HepG2 (cell line): ENCODE data around the gene TTLL11. TPM values are rescaled to one million over a fixed set of nuclear protein-coding genes. Genes with fewer than 3 reads are reported as not detected.

Experiments used
- ATAC-seq: fragments of 200-7000 bp; cut with Tn5 transposase; 3 replicates; pipeline ENCODE4 v1.9.1; 2020; ENCODE audit warnings: mild to moderate bottlenecking, moderate library complexity
- BruUV-seq: library from RNA; stranded (reverse); fragments of 400-500 nt; replicated peaks from 2 replicates; lab custom pipeline; 2021; lab: Mats Ljungman, UMichigan
- CTCF ChIA-PET: fragments of 300-600 bp; formaldehyde crosslinking; extraction: SDS; loops from one replicate; lab custom pipeline; 2021; ENCODE audit warnings: low total read pairs, inconsistent platforms, low intra/inter-chr PET ratio; lab: Yijun Ruan, JAX
- POLR2A ChIA-PET: fragments of 350-600 bp; sonication (Branson Sonifier 250); formaldehyde crosslinking; loops from one replicate; lab custom pipeline; 2020; ENCODE audit warnings: antibody characterized with exemption, inconsistent platforms; lab: Yijun Ruan, JAX
- DNase-seq: peaks from one replicate; pipeline ENCODE4 v3.0.0-alpha.2; 2015; ENCODE audit warnings: low spot score
- FAIRE-seq: peaks from 3 replicates; lab custom pipeline; 2011; peaks lifted over from hg19 to GRCh38; lab: Jason Lieb, UNC
- H2AFZ ChIP-seq: one replicate; pipeline ENCODE4 v1.6.1; 2011; ENCODE audit warnings: low read length, inconsistent platforms
- H3K27ac ChIP-seq: fragments of 300-600 bp; 3 replicates; pipeline ENCODE4 v1.8.0; 2011; ENCODE audit warnings: mixed run types, mild to moderate bottlenecking, mixed read lengths, low read length, inconsistent platforms; ENCODE audit not compliant: insufficient read depth; ENCODE audit errors: extremely low read length
- H3K27me3 ChIP-seq, 2 experiments: fragments of 200-600 bp in 1 of 2; 2 replicates in 1 of 2; 3 replicates in 1 of 2; pipeline versions ENCODE4 v1.6.0 to v1.8.0; 2011; ENCODE audit warnings: low read length in 2 of 2, mild to moderate bottlenecking in 2 of 2, moderate library complexity in 2 of 2, inconsistent platforms in 1 of 2; ENCODE audit not compliant: insufficient read depth in 2 of 2, control insufficient read depth in 1 of 2
- H3K36me3 ChIP-seq, 2 experiments: fragments of 200-600 bp in 1 of 2; replicated peaks in 1 of 2; 2 replicates in 1 of 2; 3 replicates in 1 of 2; pipeline versions ENCODE4 v1.5.1 to v1.8.0; 2011; ENCODE audit warnings: low read length in 2 of 2, inconsistent platforms in 1 of 2; ENCODE audit not compliant: insufficient read depth in 2 of 2, control insufficient read depth in 1 of 2
- H3K4me1 ChIP-seq: 2 replicates; pipeline ENCODE4 v1.5.1; 2012; ENCODE audit warnings: low read length, inconsistent platforms; ENCODE audit not compliant: insufficient read depth
- H3K4me2 ChIP-seq: 2 replicates; pipeline ENCODE4 v1.6.0; 2011; ENCODE audit warnings: low read depth, low read length, inconsistent platforms
- H3K4me3 ChIP-seq, 3 experiments: fragments of 200-600 bp in 1 of 3; sonication (generic), shearing (Covaris generic) in 1 of 3; replicated peaks in 1 of 3; 2 replicates each; pipeline ENCODE4 v1.5.1; 2011 to 2016; ENCODE audit warnings: low read length in 3 of 3, inconsistent platforms in 2 of 3, low read depth in 2 of 3, mild to moderate bottlenecking in 2 of 3, control low read depth in 1 of 3, mixed read lengths in 1 of 3; ENCODE audit not compliant: insufficient read depth in 1 of 3
- H3K79me2 ChIP-seq: one replicate; pipeline ENCODE4 v1.6.1; 2011; ENCODE audit warnings: low read length, inconsistent platforms; ENCODE audit not compliant: insufficient read depth
- H3K9ac ChIP-seq: 2 replicates; pipeline ENCODE4 v1.6.0; 2011; ENCODE audit warnings: mild to moderate bottlenecking, low read depth, low read length, inconsistent platforms; ENCODE audit not compliant: insufficient read depth
- H3K9me3 ChIP-seq: 2 replicates; pipeline ENCODE4 v1.5.1; 2012; ENCODE audit warnings: mild to moderate bottlenecking, low read length
- H4K20me1 ChIP-seq: 2 replicates; pipeline ENCODE4 v1.6.0; 2011; ENCODE audit warnings: inconsistent platforms, mild to moderate bottlenecking, low read length, moderate library complexity; ENCODE audit not compliant: insufficient read depth
- ATF7-NPFF ChIP-seq: sonication (generic); formaldehyde crosslinking; IDR thresholded peaks from 2 replicates; pipeline ENCODE4 v1.8.1; 2023; ENCODE audit warnings: mild to moderate bottlenecking, low read depth, missing genetic modification reagents, moderate library complexity
- ATM ChIP-seq: fragments of 450-650 bp; IDR thresholded peaks from 2 replicates; pipeline ENCODE4 v1.7.1; 2017; ENCODE audit warnings: mild to moderate bottlenecking, borderline replicate concordance
- FOXO4 ChIP-seq: sonication (generic); formaldehyde crosslinking; conservative IDR thresholded peaks from 2 replicates; pipeline ENCODE4 v1.8.1; 2023; ENCODE audit warnings: missing genetic modification reagents
- GLI4 ChIP-seq: sonication (generic); formaldehyde crosslinking; IDR thresholded peaks from 2 replicates; pipeline ENCODE4 v1.5.1; 2020; ENCODE audit warnings: missing genetic modification reagents, mild to moderate bottlenecking, moderate library complexity, borderline replicate concordance
- HNF1B ChIP-seq: sonication (generic); formaldehyde crosslinking; IDR thresholded peaks from 2 replicates; pipeline ENCODE4 v1.5.1; 2020; ENCODE audit warnings: mild to moderate bottlenecking, moderate library complexity, missing genetic modification reagents
- IKZF1 ChIP-seq: fragments of 450-650 bp; IDR thresholded peaks from 2 replicates; pipeline ENCODE4 v1.7.1; 2016
- NFE2 ChIP-seq: sonication (generic); formaldehyde crosslinking; IDR thresholded peaks from 2 replicates; pipeline ENCODE4 v1.4.0; 2020; ENCODE audit warnings: missing genetic modification reagents
- THAP11 ChIP-seq: IDR thresholded peaks from 2 replicates; pipeline ENCODE4 v1.6.1; 2016; ENCODE audit warnings: missing biosample characterization, missing genetic modification reagents
- THAP8 ChIP-seq: sonication (generic); formaldehyde crosslinking; IDR thresholded peaks from 2 replicates; pipeline ENCODE4 v1.5.1; 2020; ENCODE audit warnings: missing genetic modification reagents, mild to moderate bottlenecking, borderline replicate concordance
- USF2 ChIP-seq, 2 experiments: sonication (generic) in 1 of 2; formaldehyde crosslinking in 1 of 2; IDR thresholded peaks; 2 replicates each; pipeline versions ENCODE4 v1.5.1 to v1.6.1; 2011 to 2020; ENCODE audit warnings: borderline replicate concordance in 1 of 2, low read depth in 1 of 2, low read length in 1 of 2, mild to moderate bottlenecking in 1 of 2, missing genetic modification reagents in 1 of 2, moderate library complexity in 1 of 2
- ZBTB7A ChIP-seq: sonication (generic); formaldehyde crosslinking; IDR thresholded peaks from 2 replicates; pipeline ENCODE4 v1.8.0; 2022; ENCODE audit warnings: mild to moderate bottlenecking, missing genetic modification reagents
- ZNF274 ChIP-seq: sonication (generic); formaldehyde crosslinking; IDR thresholded peaks from 2 replicates; pipeline ENCODE4 v1.5.1; 2020; ENCODE audit warnings: mild to moderate bottlenecking, missing genetic modification reagents
- ZNF564 ChIP-seq: sonication (generic); formaldehyde crosslinking; IDR thresholded peaks from 2 replicates; pipeline ENCODE4 v1.8.1; 2023; ENCODE audit warnings: mild to moderate bottlenecking, missing genetic modification reagents
- ZNF749 ChIP-seq: sonication (generic); formaldehyde crosslinking; IDR thresholded peaks from 2 replicates; pipeline ENCODE4 v1.8.0; 2022; ENCODE audit warnings: mild to moderate bottlenecking, missing genetic modification reagents, moderate library complexity, borderline replicate concordance
- WGBS: methylation state at CpG from one replicate; pipeline ENCODE4 v1.1.6; 2017; ENCODE audit warnings: low lambda C conversion rate; 5-methylcytosine and 5-hydroxymethylcytosine counted together
- in situ Hi-C: cut with HindIII; loops from 2 replicates; pipeline ENCODE4 v1.10.0; 2017; ENCODE audit warnings: low pct_unique_long_range_greater_than_20kb; ENCODE audit not compliant: extremely low pct_ligation_motif_present
- intact Hi-C: fragments of 100-400 bp; cut with micrococcal nuclease; formaldehyde crosslinking; loops from one replicate; pipeline ENCODE4 v1.10.0; 2022; ENCODE audit not compliant: unreplicated experiment
- polyA plus RNA-seq, 8 experiments: library from polyadenylated mRNA; depleted of rRNA in 3 of 8; stranded (reverse) in 7 of 8; unstranded in 1 of 8; fragments of >200 nt; fragmentation: Illumina TruSeq in 4 of 8; extraction: Trizol in 4 of 8; gene quantifications; 2 replicates each; pipeline versions ENCODE4 v1.2.1 to v1.2.3, GENCODE V29; 2011 to 2016; ENCODE audit warnings: low read depth in 4 of 8, missing spikeins in 1 of 8, mixed read lengths in 1 of 8; ENCODE audit not compliant: insufficient read depth in 1 of 8
- total RNA-seq, 5 experiments: library from RNA; depleted of rRNA; stranded (reverse); fragments of >200 nt; fragmentation: Illumina TruSeq; extraction: Trizol; gene quantifications; 2 replicates each; pipeline ENCODE4 v1.2.3, GENCODE V29; 2016; ENCODE audit warnings: low read depth in 1 of 5

Gene TTLL11
- total and polyA plus RNA-seq, 2 of the 13 experiments (the other 11 are each of a cell fraction or from before 2014, with no cell fraction given), result 4.5 to 5.2 TPM

- H3K79me2 ChIP-seq, result no peaks in the 10 kb centered on the region
- no peak for TF ChIP-seq ZNF564 (CRISPR knock-in tag)
- no peak for TF ChIP-seq IKZF1
- no peak for TF ChIP-seq HNF1B (CRISPR knock-in tag)
- TF ChIP-seq ZNF749 (CRISPR knock-in tag), result no peak
- no peak for TF ChIP-seq ATF7-NPFF (CRISPR knock-in tag)
- no peak for TF ChIP-seq ATM
- TF ChIP-seq USF2 (IDR thresholded peaks at IDR 0.05; ENCODE audit: low read depth, low read length), result no peak
- TF ChIP-seq USF2 (CRISPR knock-in tag; IDR thresholded peaks at IDR 0.05; ENCODE audit: borderline replicate concordance), result no peak
- no peak for TF ChIP-seq ZBTB7A (CRISPR knock-in tag)
- no peak for TF ChIP-seq NFE2
- TF ChIP-seq GLI4 (CRISPR knock-in tag), result no peak
- no peak for TF ChIP-seq FOXO4 (CRISPR knock-in tag)
- TF ChIP-seq ZNF274 (CRISPR knock-in tag), result no peak
- no peak for TF ChIP-seq THAP11 (CRISPR knock-in tag)
- no peak for TF ChIP-seq THAP8 (CRISPR knock-in tag)
- TF ChIP-seq, all 625 proteins: peak for 0
- H3K9ac ChIP-seq, result no peak overlapping the region
- WGBS, result 91% methylated on average over 2 of the region's 2 CpGs
- DNase-seq, result no peak
- intact Hi-C loops, result no loop called here
- POLR2A ChIA-PET, result no interaction called here
- no peaks in the 10 kb centered on the region for H3K27me3 ChIP-seq
- in situ Hi-C loops, result no loop called here
- no TSS peak for BruUV-seq
- no peak overlapping the region for H3K4me3 ChIP-seq
- H3K27ac ChIP-seq, result no peak overlapping the region
- FAIRE-seq, result no peak
- no peaks in the 10 kb centered on the region for H3K36me3 ChIP-seq
- no peak overlapping the region for H3K4me2 ChIP-seq
- no peaks in the 10 kb centered on the region for H3K9me3 ChIP-seq
- CTCF ChIA-PET, result no interaction called here
- H3K4me1 ChIP-seq, result no peaks in the 10 kb centered on the region
- no peaks in the 10 kb centered on the region for H4K20me1 ChIP-seq
- no peak overlapping the region for H2AFZ ChIP-seq
- ATAC-seq, result no peak
Observed at GRCh38 chr9:122065923-122066629, 27.0 kb downstream of the TTLL11 start.
